Stimulated activated CD8-positive, alpha-beta memory T cell treated with anti-CD3 and anti-CD28 coated beads, Interleukin-15, amount 100 ng/mL, for 1 hour (primary cell): ENCODE results near the gene WDR59.
"Not testable (repeated sequence)": the region's sequence is repeated elsewhere in the genome, so short reads cannot be mapped to it uniquely, and the experiment has no call there.

Source experiments
- DNase-seq: peaks from one replicate; pipeline ENCODE4 v3.0.0-alpha.2; 2020; ENCODE audit warnings: low read depth

WDR59 gene

DNA sequence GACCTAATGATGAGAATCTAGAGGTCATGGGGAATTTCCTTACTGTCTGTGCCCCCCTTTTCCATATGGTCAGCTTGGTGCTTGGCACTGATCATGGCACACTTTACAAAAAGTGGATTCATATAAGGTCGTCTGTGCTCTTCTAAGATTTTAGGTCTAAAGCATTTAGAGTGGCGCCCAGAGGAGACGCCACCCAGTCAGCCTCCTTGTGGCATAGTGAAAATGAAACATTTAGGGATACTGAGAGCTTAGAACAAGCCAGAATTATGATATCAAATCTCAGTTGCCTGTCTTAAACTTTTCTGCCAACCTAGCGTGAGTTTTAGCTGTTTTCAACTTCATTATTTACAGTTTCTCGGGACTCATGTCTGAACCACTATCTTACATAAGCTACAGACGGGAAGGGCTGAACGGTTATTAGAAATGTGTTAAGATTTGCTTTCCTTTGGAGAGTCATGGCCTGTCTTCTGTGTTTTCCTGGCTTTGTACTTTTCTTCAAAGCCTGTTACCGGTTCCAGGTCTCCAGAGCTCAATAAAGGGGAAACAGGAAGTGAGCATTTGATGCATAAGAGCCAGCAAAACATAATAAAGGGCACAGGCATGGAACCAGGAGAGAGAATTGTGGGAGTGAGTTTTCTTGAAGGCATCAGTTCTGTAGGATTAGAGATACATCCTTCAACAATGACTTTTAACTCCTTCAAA lies 27.6 kb upstream of the WDR59 start:
- no peak for DNase-seq

DNA sequence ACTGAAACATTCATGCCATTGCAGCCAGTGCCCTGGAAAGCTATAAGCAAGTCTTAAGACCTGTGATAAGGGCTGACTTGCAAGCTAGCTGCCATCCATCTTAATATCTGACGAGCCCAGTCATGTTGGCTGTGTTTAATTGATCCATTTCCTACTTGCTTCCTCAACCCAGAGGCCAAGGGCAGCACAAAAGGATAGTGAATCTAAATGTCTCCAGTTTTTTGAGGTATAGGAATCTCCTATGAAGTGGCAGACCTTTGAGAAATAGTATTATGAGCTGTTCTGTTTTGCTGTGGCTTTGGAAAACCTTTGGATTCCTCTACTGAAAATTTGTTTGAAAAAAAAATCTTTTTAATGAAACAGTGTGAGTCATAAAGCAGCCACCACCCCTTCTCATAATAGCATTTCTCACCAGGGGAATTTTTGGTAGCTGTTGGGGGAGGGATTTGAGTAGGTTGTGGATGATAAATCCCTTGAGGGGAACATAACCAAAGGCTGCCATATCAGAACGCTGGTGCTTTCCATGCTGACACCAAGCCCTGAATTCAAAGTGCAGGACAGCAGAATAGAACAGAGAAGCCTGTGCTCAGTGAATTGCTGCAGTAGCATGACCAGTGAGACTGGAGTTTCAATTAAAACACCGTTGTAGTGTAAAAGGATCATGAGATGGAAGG lies 26.8 kb upstream of the WDR59 start:
- DNase-seq, result no peak

DNA sequence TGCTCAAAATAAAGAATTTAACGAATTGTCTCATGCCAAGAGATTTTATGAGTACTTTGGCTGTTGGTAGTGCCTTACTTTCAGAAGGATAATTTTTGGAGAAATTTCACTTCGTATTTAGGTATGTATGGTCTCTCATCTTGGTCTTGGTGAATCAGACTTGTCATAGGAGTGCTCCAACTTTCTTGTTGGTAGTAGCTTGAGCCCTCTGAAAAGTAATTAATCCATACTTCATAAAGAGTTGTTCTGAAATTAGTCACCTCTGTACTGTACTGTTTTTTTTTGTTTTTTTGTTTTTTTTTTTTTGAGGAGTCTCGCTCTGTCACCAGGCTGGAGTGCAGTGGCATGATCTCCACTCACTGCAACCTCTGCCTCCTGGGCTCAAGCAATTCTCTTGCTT lies 25.5 kb upstream of the WDR59 start:
- no peak for DNase-seq

DNA sequence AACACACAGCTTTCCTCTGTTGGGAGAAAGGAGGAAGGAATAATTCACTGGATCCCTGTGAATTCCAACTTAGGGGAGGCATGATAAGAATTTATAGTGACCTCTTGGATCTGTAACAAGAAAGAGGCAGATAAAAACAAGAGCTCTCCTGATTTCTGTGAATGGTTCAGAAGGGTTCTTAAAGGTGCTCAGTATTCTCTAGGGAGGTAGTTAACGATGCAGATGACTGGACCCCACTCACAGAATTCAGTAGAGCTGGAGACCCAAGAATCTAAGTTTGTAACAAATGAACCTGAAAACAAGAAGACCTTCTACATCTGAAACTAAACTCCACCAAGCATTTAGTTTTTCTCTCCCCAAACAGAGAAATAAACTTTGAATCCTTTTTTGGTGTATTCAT lies 22.5 kb upstream of the WDR59 start:
- no peak for DNase-seq

DNA sequence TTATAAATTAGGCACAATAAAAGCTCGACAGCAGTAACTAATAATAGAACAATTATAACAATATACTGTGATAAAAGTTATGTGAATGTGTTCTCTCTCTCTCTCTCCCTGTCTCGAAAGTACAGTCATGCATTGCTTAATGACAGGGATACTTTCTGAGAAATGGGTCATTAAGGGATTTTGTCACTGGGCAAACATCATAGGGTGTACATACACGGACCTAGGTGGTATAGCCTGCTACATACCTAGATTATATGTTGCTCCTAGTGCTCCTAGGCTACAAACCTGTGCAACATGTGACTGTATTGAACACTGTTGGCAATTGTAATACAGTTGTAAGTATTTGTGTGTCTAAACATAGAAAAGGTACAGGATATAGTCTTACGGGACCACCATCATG lies 20.8 kb upstream of the WDR59 start:
- no peak for DNase-seq

DNA sequence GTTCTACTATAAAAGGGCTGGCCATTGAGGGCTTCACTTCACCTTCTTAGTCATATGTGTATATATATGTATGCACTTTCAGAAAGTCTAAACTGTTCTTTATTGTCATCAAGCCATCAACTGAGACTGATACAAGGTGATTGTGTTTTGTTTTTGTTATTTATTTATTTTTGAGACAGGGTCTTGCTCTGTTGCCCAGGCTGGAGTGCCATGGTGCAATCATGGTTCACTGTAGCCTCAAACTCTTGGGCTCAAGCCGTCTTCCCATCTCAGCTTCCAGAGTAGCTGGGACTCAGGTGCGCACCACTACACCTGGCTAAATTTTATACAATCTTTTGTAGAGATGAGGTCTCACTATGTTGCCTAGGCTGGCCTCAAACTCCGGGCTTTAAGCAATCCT lies 19.5 kb upstream of the WDR59 start:
- no peak for DNase-seq

DNA sequence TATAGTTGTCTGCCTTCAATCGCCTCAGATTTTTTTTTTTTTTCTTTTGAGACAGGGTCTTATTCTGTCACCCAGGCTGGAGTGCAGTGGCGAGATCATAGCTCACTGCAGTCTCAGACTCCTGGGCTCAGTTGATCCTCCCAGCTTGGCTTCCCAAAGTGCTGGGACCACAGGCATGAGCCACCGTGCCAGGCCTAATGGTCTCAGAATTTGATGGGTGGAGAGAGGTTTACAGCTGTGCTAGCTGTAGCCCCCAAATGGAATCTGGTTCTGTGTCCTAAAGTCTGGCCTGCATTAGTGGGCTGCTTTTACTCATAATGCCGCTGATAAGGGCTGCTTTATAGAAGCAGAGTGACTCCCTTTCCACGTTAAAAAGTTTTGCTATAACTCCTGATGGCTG lies 19.0 kb upstream of the WDR59 start:
- DNase-seq, result no peak

DNA sequence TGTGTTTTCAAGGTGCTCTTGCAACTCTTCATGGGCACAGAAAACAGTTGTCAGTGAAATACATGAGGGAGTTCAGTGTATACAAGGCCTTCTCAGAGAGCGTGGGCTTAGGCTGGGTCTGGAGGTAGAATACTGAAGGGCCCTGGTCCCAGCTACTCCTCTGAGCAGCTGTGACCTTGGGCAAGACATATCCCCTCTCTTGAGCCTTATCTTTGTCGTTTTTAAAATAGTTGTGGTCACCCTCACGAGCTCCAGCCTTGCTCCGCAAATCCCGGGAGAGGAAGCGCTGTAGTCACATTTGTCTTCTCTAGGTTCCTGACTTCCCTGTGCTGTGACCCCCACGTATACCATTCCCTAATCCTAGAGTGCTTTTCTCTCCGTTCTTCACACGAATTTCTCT lies 17.6 kb upstream of the WDR59 start:
- no peak for DNase-seq

DNA sequence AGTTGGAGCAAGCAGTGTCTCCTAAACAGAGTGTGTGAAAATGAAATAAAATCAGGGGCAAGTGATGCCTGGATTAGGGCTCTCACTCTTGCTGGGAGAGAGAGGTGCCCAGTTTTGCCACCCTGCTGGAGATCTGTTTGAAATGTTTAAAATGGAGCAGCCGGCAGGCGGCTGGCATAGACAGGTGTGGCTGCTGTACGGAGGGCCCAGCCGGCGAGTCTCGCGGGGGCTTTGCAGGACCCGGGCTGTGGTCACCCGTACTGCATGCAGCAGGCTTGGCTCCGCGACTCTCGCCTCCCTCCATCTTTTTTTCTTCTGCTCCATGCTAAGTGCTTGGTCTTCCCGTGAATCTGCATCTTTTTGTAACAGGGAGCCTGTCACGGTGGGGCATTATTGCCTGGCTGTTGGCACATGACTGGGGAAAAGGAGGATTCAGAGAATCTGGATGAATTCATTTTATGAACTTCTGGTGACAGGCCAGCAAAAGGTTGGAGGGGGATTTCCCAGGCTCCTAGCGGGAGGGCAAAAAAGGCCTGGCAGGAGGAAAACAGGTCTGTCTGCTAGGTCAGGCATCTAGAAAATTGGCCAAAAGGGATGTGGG lies 15.7 kb upstream of the WDR59 start:
- no peak for DNase-seq

DNA sequence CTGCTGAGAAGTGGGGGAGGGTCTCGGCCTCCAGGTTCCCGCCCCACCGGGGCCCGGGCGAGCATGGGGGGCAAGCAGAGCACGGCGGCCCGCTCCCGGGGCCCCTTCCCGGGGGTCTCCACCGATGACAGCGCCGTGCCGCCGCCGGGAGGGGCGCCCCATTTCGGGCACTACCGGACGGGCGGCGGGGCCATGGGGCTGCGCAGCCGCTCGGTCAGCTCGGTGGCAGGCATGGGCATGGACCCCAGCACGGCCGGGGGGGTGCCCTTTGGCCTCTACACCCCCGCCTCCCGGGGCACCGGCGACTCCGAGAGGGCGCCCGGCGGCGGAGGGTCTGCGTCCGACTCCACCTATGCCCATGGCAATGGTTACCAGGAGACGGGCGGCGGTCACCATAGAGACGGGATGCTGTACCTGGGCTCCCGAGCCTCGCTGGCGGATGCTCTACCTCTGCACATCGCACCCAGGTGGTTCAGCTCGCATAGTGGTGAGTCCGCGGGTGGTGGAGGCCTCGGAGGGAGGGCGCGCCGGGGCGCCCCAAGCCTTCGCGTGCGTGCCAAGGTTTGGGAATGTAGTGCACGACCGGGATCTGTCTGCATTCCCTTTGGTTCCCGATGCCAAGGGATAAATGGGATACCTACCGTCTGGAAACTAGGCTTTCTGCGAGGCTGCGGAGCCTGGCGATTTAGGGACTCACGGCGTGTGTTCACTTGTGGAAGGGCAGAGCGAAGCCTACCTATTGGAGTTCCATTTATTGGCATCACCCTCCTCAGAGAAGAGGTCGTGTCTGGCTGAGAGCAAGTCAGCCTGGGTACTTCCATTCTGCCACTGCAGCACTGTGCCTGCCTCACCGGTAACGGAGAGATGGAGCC lies 14.9 kb upstream of the WDR59 start:
- no peak for DNase-seq

DNA sequence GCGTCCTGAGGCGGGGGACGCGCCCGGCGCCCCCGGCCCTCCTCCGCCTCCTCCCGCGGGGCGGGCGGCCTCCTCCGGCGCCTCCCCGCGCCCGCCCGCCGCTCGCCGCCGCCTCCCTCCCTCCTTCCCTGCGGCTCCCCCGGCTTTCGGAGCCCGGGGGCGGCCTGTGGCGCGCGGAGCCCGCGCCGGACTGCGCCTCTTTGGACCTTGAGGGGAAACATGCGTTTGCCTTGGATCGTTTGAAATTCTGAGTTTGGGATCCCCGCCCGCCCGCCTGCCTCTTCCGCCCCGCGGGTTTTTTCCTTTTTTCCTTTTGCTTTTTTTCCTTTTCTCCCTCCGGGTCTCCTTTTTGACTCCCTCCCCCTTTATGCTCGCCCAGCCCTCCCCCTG lies 14.3 kb upstream of the WDR59 start:
- DNase-seq, result no peak

DNA sequence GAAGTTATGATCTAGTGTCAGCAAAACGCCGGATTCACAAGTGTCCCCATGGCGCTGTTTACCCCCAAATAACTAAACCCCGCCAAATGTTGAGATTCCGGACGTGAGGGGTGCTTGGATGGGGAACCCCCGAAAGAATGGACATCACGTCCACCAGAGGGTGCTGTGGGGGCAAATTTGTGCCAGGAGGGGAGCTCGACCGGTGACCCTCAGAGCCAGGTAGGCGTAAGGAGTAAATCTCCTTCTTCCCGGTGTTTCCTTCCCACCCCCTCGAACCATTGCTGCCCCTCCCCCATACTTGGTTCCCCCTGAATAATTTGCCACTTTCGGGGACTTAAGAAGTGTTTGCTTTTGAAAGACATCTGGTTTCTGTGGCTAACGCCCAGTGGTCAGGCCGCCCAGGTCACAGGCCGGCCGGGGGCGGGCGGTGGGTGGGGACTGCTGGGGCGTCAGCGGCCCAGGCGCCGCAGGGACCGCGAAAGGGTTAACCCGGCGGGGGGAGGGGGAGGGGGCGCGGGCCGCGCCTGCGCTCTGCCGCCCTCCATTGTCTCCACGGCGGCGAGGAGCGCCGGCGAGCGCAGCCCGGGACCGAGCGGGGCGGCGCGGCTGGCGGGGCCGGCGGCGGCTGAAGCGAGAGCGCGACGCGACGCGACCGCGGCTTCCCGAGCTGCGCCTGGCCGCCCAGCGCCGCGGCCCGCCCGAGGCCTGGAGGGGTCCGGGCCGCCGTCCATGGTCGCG lies 13.7 kb upstream of the WDR59 start, which contains the start of gene ZNRF1:
ZNRF1 (plus strand) TSS at position 544 of the 738 bp plus-strand sequence. CDS start 648 bp downstream, outside the sequence.
- peak; percentile 64 for DNase-seq

DNA sequence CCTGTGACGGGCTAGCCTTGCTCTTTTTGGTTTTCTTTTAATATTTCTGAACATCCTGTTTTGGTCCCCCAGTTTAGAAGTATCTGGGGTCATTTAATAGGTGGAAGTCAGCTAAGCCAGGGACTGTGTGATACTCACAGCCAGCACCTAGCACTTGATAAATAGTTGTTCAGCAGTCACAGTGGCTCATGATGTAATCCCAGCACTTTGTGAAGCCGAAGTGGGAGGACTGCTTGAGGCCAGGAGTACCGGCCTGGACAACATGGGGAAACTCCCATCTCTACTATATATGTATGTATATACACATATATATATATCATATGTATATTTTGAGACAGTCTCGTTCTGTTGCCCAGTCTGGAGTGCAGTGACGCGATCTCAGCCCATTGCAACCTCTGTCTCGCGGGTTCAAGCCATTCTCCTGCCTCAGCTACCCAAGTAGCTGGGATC lies 12.1 kb upstream of the WDR59 start:
- no peak for DNase-seq

DNA sequence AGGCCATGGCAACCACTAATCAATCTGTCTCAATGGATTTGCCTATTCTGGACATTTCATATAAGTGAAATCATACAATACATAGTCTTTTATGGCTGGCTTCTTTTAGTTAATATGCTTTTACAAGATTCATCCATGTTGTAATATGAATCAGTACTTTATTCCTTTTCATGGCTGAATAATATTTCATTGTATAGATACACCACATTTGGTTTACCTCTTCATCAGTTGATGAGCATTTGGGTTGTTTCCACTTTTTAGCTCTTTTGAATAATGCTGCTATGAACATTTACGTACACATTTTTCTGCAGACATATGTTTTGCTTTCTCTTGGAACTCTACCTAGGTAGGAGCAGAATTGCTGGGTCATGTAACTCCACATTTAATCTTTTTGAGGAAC lies 11.1 kb upstream of the WDR59 start:
- no peak for DNase-seq

DNA sequence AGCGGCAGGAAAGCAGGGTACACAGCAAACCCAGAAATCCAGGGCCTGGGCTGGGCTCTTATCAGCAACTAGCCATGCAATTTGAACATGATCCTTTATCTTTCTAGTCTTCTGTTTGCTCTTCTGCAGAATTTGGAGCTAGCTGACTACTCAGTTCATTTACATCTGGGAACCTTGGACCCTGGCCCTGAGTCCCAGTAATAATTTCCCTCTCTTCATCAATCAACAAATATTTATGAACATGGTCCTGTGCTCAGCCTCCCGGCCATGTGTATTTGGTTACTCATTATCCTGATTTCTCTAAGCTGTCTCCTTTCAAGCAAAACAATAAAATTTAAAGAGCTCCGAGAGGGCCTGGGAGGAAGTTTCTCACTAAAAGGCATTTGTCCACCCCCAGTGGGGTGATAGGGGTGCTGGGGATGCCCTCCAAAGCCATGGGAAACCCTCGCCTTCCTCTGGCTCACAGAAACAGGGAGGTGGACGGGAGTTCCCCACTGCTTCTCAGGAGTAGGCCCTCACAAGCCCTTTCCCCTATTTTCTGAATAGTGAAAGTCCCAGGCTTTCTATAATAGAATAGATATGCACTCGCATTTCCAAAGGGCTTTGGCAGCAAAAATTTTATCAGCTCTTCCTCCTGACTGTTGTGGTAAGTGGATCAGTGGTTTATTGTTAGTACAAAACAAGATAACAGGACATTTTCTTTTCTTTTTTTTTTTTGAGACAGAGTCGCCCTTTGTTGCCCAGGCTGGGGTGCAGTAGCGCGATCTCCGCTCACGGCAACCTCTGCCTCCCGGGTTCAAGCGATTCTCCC lies 6.9 kb upstream of the WDR59 start:
- no peak for DNase-seq

DNA sequence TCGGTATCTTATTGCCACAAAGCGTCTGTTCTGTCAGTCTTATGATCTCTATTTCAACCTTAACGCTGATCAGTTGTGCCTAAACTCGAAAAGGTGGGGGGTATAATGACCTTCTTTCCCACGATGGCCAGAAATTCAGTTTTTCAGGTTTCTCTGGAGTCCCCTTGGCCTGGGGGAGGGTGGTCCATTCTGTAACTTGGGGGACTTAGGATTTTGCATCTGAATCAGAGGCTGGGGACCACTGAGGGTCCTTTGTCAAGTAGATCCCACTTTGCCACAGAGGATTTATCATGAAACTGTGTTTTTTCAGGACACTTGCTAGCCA lies 6.3 kb upstream of the WDR59 start:
- DNase-seq, result no peak

DNA sequence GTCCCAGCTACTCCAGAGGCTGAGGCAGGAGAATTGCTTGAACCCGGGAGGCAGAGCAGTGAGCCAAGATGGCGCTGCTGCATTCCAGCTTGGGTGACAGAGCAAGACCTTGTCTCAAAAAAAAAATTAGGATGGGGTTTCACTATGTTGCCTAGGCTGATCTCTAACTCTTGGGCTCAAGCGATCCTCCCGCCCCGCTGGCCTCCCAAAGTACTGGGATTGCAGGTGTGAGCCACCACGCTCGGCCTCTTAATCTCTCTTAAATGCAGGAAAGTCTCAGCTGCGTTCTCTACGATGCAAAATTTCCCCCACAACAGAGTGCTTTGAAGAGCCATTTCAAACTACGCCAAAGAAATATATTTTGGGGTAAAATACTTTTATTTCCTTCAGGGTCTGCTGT lies 5.9 kb upstream of the WDR59 start:
- no peak for DNase-seq

DNA sequence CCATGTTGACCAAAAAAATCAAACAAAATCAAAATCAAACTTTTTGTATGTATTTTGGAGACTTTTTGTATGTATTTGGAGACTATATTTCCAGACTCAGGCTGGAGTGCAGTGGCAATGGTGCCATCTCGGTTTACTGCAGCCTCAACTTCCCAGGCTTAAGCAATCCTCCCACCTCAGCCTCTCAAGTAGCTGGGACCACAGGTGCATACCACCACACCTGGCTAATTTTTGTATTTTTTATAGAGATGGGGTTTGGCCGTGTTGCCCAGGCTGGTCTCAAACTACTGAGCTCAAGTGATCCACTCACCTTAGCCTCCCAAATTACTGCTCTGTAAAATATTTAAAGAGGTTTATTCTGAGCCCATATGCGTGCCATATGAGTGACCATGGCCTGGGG lies 4.9 kb upstream of the WDR59 start:
- not testable (repeated sequence) for DNase-seq

DNA sequence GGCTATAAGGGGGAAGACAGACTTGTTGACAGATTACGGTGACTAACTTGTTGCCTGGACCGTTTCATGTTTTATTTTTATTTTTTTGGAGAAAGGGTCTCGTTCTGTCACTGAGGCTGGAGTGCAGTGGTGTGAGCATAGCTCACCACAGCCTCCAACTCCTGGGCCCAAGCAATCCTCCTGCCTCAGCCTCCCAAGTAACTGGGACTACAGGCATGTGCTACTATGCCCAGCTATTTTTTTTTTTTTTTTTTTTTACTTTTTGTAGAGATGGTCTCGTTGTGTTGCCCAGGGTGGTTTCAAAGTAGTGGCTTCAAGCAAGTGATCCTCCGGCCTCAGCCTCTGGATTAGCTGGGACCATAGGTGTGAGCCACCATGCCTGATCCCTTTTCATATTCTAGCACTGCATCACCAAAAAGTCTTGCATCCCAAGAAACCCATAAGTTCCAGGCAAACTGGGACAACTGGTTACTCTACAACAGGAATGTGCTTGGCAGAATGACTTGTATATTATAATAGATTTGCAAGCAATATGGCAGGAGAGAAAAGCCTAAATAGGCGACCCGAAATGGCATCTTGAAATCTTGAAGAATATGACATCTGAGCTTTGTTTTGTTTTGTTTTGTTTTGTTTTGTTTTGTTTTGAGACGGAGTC lies 2.2 kb upstream of the WDR59 start:
- DNase-seq, result no peak

DNA sequence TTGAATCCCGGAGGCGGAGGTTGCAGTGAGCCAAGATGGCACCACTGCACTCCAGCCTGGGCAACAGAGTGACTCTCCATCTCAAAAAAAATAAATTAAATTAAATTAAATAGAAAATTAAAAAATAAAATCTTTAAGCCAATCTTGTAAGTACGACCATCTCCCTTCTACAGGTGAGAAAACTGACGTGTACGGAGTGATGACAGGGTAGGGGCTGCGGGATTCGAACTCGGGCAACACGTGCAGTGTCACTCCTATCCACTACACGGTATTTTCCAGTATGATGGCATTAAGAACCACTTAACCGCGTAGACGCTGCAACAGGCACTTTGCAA lies 762 bp downstream of the WDR59 start:
- DNase-seq, result no peak

DNA sequence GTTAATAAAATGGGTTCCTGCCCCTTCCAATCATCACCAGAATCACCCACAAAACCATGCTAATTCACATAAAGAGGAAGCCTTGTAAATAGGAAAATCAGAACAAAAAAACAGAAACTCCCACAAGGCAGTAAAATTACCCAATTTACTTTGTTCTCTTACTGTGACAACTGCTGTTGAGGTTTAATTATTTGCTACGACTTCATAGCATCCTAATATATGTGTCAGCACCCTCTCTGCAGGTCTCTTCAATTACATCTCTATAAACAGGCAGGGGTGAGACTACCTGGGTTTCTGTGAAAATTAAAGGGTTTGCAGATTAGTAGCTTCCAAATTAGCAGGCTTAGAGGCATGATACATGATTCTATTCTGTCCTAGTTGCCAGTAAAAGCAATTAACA lies 2.7 kb downstream of the WDR59 start:
- DNase-seq, result no peak
